NCI-H2029 treated with DMSO at 0.1 percent for 48 hours (cell line): ENCODE measurements around the gene GDF2.

Experiments used
- DNase-seq: peaks from one replicate; lab custom pipeline; 2025; lab: John Stamatoyannopoulos, UW

GDF2 gene

GRCh38 chr10:47351899-47352815, 29.9 kb downstream of the GDF2 start:
- no peak for DNase-seq

- no peak for DNase-seq
Measured at GRCh38 chr10:47353351-47353750, 31.1 kb downstream of the GDF2 start.

- no peak for DNase-seq
Measured at GRCh38 chr10:47354165-47354564, 31.9 kb downstream of the GDF2 start.

- DNase-seq: no peak
Measured at GRCh38 chr10:47354900-47355299, 32.6 kb downstream of the GDF2 start.

- no peak for DNase-seq
Measured at GRCh38 chr10:47356708-47357107, 34.5 kb downstream of the GDF2 start.

- DNase-seq: no peak
Measured at GRCh38 chr10:47357131-47357582, 34.9 kb downstream of the GDF2 start.

- no peak for DNase-seq
Measured at GRCh38 chr10:47357911-47358310, 35.7 kb downstream of the GDF2 start.

GRCh38 chr10:47358457-47358856, 36.2 kb downstream of the GDF2 start:
- DNase-seq: no peak

GRCh38 chr10:47359101-47359500, 36.8 kb downstream of the GDF2 start:
- no peak for DNase-seq

- DNase-seq: no peak
Measured at GRCh38 chr10:47359626-47360418, 37.6 kb downstream of the GDF2 start.

- no peak for DNase-seq
Measured at GRCh38 chr10:47360419-47361040, 38.3 kb downstream of the GDF2 start.

- no peak for DNase-seq
Measured at GRCh38 chr10:47361293-47361692, 39.0 kb downstream of the GDF2 start.

GRCh38 chr10:47362199-47362598, 39.9 kb downstream of the GDF2 start:
- no peak for DNase-seq

- no peak for DNase-seq
Measured at GRCh38 chr10:47363781-47364180, 41.5 kb downstream of the GDF2 start.

GRCh38 chr10:47364366-47364765, 42.1 kb downstream of the GDF2 start:
- DNase-seq: peak; percentile 29

- DNase-seq: no peak
Measured at GRCh38 chr10:47364911-47365310, 42.7 kb downstream of the GDF2 start.

GRCh38 chr10:47365431-47366180, 43.4 kb downstream of the GDF2 start:
- no peak for DNase-seq

- DNase-seq: no peak
Measured at GRCh38 chr10:47366181-47366631, 44.0 kb downstream of the GDF2 start.

GRCh38 chr10:47366731-47367460, 44.6 kb downstream of the GDF2 start:
- DNase-seq: no peak

- no peak for DNase-seq
Measured at GRCh38 chr10:47367646-47368045, 45.4 kb downstream of the GDF2 start.
